Cortex of kidney (tissue), 1 donor: ENCODE results near the gene ZNF324.
"Not testable (repeated sequence)": the region's sequence is repeated elsewhere in the genome, so short reads cannot be mapped to it uniquely, and the experiment has no call there.

ENCODE experiments used
- DNase-seq: peaks from one replicate; lab custom pipeline; 2025; lab: John Stamatoyannopoulos, UW

ZNF324 gene

GRCh38 chr19:58500242-58500641 is 33.4 kb downstream of the ZNF324 start:
- no peak for DNase-seq

DNA sequence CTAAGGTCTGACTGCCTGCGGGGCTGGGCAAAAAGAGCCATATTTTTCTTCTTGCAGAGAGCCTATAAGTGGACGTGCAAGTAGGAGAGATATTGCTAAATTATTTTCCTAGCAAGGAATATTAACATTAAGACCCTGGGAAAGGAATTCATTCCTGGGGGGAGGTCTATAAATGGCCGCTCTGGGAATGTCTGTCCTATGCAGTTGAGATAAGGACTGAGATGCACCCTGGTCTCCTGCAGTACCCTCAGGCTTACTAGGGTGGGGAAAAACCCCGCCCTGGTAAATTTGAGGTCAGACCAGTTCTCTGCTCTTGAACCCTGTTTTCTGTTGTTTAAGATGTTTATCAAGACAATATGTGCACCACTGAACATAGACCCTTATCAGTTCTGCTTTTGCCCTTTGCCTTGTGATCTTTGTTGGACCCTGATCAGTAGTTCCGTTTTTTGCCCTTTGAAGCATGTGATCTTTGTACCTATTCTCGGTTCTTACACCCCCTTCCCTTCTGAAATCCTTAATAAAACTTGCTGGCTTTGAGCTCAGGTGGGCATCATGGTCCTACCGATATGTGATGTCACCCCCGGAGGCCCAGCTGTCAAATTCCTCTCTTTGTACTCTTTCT is 40.8 kb downstream of the ZNF324 start:
- not testable (repeated sequence) for DNase-seq

GRCh38 chr19:58509731-58510083 is 42.8 kb downstream of the ZNF324 start:
- no peak for DNase-seq

DNA sequence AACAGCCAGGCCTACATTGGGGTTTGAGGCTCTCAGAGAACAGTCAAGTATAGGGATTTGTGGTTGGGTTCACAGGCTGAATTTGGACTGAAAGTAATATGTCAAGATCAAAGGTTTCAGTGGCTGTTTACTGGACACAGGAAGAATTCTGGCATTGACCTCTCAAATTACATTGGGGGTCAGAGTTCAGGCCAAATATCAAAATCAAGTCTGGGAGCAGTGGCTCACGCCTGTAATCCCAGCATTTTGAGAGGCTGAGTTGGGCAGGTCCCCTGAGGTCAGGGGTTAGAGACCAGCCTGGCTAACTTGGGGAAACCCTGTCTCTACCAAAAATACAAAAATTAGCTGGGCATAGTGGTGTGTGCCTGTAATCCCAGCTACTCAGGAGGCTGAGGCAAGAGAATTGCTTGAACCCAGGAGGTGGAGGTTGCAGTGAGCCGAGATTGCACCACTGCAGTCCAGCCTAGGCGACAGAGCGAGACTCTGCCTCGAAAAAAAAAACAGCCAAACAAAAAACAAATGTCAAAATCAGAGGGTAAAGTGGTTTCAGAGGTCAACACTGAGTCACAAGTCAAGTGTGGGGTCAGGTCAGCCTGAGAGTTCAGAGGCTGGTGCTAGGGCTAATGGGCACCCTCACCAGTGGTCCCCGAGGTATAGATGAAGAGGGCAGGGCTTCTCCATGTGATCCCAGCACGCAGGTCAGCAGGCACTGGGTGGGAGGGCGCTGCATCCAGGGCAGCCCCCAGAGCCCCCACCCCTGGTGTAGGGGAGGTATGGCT is 43.4 kb downstream of the ZNF324 start:
- no peak for DNase-seq

DNA sequence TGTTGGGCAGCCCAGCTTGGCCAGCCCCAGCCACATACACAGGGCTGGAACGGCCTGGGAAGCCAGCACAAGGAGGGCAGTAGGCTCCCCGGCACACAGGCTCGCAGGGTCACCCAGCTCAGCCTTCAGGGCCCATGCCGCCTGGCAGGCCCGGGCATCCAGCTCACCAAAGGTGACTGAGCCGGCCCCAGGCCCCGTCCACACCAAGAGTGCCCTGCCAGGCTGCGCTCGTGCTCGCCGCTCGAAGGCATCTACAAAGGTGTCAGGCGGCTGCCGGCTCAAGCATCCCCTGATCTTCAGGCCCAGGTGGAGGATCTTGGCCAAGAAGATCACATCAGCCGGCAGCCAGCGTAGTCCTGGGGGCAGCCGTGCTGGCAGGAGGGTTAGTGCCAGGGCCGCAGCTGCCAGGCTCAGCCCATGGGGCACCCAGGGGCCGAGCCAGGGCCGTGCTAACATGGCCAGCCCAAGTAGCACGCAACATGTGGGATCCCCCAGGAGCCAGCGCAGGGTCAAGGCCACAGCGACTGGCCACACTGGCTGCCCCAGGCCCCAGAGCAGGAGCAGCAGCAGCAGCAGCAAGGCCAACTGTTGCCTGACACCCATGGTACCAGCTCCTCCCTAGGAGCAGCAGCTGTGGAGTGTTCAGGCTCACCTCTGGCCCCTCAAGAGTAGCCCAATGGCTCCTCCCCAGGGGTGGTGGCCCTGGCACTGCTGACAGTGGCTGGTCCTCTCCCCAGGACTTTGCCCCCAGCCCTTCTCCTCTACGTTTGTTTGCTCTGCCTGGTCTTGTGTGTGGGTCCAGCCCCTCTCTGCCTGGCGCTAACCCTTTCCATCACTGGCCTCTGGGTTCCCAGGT is 44.7 kb downstream of the ZNF324 start, which contains the start of gene SLC27A5:
Gene SLC27A5 (minus strand): TSS at position 640 of the 856 bp plus-strand sequence. CDS start 37 bp downstream, at position 603.
- DNase-seq = no peak

DNA sequence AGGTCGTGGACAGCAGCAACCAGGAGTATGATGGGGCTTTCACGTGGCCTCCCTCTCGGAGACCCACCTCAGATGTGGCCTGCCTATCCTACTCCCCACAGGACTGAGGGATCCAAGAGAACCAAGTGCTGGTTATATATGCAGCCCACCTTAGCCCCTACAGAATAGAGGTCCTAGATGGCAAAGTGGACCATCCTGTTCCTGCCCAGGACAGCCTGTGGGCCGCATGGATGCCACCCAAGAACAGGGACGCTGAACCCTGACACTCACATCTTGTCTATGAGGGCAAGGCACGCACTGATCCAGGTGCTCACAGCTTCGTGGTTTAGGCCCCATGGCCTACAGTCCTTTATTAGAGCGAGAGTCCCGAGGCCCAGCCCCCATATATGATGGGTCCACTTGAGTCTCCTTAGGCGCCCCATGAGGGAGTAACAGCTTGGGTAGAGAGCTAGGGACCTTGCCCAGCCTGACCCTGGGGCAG is 46.4 kb downstream of the ZNF324 start:
- DNase-seq = no peak

- no peak for DNase-seq
Observed at GRCh38 chr19:58513694-58514563, 47.0 kb downstream of the ZNF324 start.

- DNase-seq = no peak
Observed at GRCh38 chr19:58514564-58515022, 47.7 kb downstream of the ZNF324 start.

GRCh38 chr19:58515259-58515658 is 48.4 kb downstream of the ZNF324 start:
- no peak for DNase-seq

GRCh38 chr19:58516246-58516836 is 49.5 kb downstream of the ZNF324 start:
- DNase-seq = no peak

DNA sequence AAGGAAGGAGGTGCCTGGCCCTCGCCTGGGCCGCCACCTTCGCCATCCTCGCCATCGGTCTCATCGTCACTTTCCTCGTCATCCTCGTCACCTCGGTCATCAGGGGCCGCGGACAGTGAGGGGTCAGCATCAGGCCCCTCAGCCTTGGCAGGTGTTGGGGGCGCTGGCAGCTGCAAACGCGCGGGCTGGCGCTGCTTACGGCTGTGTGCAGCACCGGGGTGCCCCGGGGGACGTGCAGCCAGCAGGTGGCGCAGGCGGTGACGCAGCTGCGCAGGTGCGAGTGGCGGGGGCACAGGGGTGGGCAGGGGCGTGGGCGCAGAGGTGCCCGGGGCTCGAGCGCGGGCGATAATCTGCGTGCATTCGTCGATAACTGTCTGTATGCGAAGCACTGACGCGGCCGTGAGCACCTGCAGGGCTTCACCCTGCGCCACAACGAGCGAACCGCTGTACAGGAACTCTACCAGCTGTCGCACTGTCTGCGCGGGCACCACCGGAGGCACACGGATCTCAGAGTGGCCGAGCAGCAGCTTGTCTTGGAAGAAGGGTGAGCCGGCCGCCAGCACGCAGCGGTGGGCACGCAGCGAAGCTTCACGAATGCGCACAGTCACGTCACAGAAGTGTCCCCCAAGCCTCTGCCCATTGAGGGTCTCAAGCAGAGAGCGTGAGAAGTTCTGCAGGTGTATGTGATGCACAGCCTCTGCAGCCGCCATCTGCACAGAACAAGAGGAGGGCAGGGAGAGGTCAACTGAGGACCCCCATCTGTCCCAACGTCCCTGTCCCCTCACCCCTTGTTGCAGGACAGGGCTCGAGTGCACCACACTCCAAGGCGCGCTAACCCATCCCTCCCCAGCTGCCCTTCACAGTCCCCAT is 50.3 kb downstream of the ZNF324 start:
- no peak for DNase-seq

GRCh38 chr19:58518256-58519086 is 51.6 kb downstream of the ZNF324 start:
- DNase-seq = no peak

- no peak for DNase-seq
Observed at GRCh38 chr19:58519087-58519354, 52.1 kb downstream of the ZNF324 start.

DNA sequence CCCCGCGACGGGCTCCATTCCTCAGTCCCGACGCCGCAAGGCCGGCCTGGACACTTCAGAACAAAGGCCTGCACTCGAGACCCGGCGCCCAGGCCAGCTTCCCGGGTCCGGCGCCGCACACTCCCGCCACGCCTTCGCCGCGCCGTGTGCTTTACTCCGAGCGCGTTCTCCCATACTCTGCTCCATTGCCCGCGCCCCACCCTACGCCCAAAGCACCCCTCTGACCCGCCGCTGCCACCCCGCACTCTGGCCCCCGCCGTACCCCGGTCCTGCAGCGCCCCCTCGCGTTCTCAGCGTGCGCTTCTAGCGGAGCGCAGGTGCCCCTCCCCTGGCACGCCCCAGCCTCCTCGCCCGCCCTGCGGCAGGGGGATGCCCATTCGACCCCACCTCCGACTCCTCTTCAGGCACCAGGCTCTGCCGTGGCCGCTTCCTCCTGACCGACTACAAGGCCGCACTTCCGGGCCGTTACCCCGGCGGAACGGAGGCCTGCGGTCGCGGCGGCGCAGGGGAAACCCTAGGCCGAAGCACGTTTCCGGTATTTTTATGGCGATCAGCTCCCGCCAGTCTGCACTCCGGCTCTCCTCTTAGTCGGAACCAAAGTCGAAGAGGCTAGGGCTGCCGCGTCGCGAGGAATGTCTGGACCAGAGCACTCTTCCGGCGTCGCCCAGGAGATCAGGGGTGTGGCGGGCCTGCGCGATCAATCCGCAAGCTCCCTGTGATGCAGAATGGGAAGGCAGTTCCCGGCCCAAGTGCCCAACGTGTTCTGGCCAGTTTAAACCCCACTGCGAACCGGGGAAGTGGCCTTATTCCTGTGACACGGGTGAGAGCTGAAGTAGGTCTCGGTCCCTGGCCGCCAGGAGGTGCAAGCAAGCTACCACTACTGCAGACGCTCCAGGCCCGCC is 52.7 kb downstream of the ZNF324 start, which contains the start of gene ZBTB45:
Gene ZBTB45 (minus strand): TSS at position 456 of the 902 bp plus-strand sequence. CDS start 2,137 bp downstream, outside the sequence.
- DNase-seq = no peak

DNA sequence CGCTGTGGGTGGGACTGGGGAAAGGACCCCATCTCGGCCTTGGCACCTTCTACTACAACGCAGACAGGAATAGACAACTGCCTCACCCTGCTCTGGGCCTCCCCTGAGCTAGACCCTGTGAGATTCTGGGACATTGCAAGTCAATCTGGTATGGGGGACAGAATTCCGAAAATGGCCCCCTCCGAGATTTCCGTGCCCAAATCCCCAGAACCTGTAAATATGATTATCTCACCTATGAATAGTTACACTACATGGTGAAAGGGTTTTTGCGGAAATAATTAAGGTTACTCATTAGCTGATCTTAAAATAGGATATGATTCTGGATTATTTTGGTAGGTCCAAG is 53.3 kb downstream of the ZNF324 start:
- no peak for DNase-seq

- no peak for DNase-seq
Observed at GRCh38 chr19:58521651-58522050, 54.8 kb downstream of the ZNF324 start.

DNA sequence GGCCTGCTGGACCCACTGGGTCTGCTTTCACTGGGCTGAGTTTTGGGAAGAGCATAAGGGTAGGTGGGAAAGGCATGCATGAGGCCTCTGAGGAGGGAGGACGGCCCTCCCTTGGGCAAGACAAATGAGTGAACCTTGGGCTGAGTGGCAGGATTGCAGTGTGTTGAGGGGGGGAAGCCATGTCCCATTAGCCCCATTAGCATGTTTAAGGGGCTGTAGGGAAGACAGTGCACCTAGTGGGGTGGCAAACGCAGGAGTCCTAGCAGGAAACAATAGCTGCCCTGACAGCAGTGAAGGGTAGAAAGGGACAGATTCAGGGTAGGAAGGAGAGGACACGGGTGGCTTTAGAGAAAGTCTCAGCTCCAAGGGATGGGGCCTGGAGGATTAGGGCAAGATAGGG is 55.8 kb downstream of the ZNF324 start:
- DNase-seq = no peak
